ENCODE results near the gene ID1. TPM values are rescaled to one million over a fixed set of nuclear protein-coding genes. Genes with fewer than 3 reads are reported as not detected.

The ID1 gene
- total RNA-seq, 1 experiment from 2014 or later: 88.8 TPM

- peaks cover 38% of the 10 kb centered on the region for H3K4me1 Mint-ChIP-seq
- H3K9me3 Mint-ChIP-seq: no peaks in the 10 kb centered on the region
- CTCF ChIA-PET: interaction anchor here (0.9 to 5.7 kb wide), 14 partner anchors 8 to 421 kb away, joined by 3 to 62 read pairs (median 5); partner anchors contain the start of gene ID1
- no peak overlapping the region for H3K4me3 Mint-ChIP-seq
- POLR2A ChIA-PET: interaction anchor here (2.0 to 2.9 kb wide), 2 partner anchors 12 to 24 kb away, joined by 12 to 19 read pairs; no protein-coding TSS in a partner anchor
- DNase-seq (ENCODE audit: low spot score) (no peak), ATAC-seq (no peak)
- H3K27ac Mint-ChIP-seq: peak overlapping the region; percentile 60
- no peaks in the 10 kb centered on the region for H3K36me3 Mint-ChIP-seq
- TF ChIP-seq STAT6 (CRISPR knock-in tag; conservative IDR thresholded peaks at IDR 0.05; ENCODE audit: low read depth) (no peak), GTF2I (CRISPR knock-in tag; conservative IDR thresholded peaks at IDR 0.05) (0 out of 2 replicates have a peak, but pooled peaks have one; percentile 75)
- H3K27me3 Mint-ChIP-seq (ENCODE audit: low read depth): no peaks in the 10 kb centered on the region
Measured at GRCh38 chr20:31596831-31597480, 8.1 kb upstream of the ID1 start.

GRCh38 chr20:31597481-31597855 is 7.6 kb upstream of the ID1 start:
- CTCF ChIA-PET: interaction anchor here (1.0 to 5.7 kb wide), 11 partner anchors 8 to 126 kb away, joined by 3 to 62 read pairs (median 6); partner anchors contain the start of gene ID1
- no peak overlapping the region for H3K4me3 Mint-ChIP-seq
- H3K27me3 Mint-ChIP-seq (ENCODE audit: low read depth): no peaks in the 10 kb centered on the region
- ATAC-seq (no peak), DNase-seq (ENCODE audit: low spot score) (no peak)
- H3K4me1 Mint-ChIP-seq: peaks cover 40% of the 10 kb centered on the region
- POLR2A ChIA-PET: interaction anchor here (2.0 kb wide), 1 partner anchor 11 kb away, joined by 19 read pairs; no protein-coding TSS in a partner anchor
- H3K9me3 Mint-ChIP-seq: no peaks in the 10 kb centered on the region
- no peak overlapping the region for H3K27ac Mint-ChIP-seq
- no peaks in the 10 kb centered on the region for H3K36me3 Mint-ChIP-seq
- peak; percentile 84; the same call in 1 of the 2 replicates for TF ChIP-seq ZNF121 (CRISPR knock-in tag; IDR thresholded peaks at IDR 0.05)
- TF ChIP-seq E2F1 (CRISPR knock-in tag; IDR thresholded peaks at IDR 0.05): no peak

- CTCF ChIA-PET: interaction anchor here (0.8 to 17.0 kb wide), 4 partner anchors 10 to 42 kb away, joined by 3 to 927 read pairs (median 25); no protein-coding TSS in a partner anchor
- no peak overlapping the region for H3K4me3 Mint-ChIP-seq
- ATAC-seq: no peak
Measured at GRCh38 chr20:31602431-31602778, 2.7 kb upstream of the ID1 start.

GRCh38 chr20:31602779-31603441 is 2.2 kb upstream of the ID1 start:
- POLR2A ChIA-PET: interaction anchor here (0.6 to 6.4 kb wide), 3 partner anchors 10 to 30 kb away, joined by 3 to 73 read pairs (median 9); no protein-coding TSS in a partner anchor
- H3K4me1 Mint-ChIP-seq: peaks cover 33% of the 10 kb centered on the region
- TF ChIP-seq ZBTB43 (CRISPR knock-in tag; IDR thresholded peaks at IDR 0.05) (0 out of 2 replicates have a peak, but pooled peaks have one; percentile 24), ZNF425 (CRISPR knock-in tag; conservative IDR thresholded peaks at IDR 0.05) (no peak)
- ATAC-seq (no peak), DNase-seq (ENCODE audit: low spot score) (no peak)
- peaks cover 2% of the 10 kb centered on the region; the same call in 1 of the 2 replicates for H3K27me3 Mint-ChIP-seq (ENCODE audit: low read depth)
- H3K27ac Mint-ChIP-seq: peak overlapping the region; percentile 96
- CTCF ChIA-PET: interaction anchor here (0.8 to 17.0 kb wide), 4 partner anchors 10 to 43 kb away, joined by 3 to 927 read pairs (median 25); no protein-coding TSS in a partner anchor
- peaks cover 8% of the 10 kb centered on the region for H3K36me3 Mint-ChIP-seq
- no peaks in the 10 kb centered on the region for H3K9me3 Mint-ChIP-seq
- H3K4me3 Mint-ChIP-seq: peak overlapping the region; percentile 26; the same call in 1 of the 2 replicates

More at GRCh38 chr20:31602431-31602778, 2.7 kb upstream of the ID1 start:
- H3K36me3 Mint-ChIP-seq: peaks cover 8% of the 10 kb centered on the region
- no peak for DNase-seq (ENCODE audit: low spot score)
- H3K9me3 Mint-ChIP-seq: no peaks in the 10 kb centered on the region
- H3K27ac Mint-ChIP-seq: peak overlapping the region; percentile 96
- H3K4me1 Mint-ChIP-seq: peaks cover 28% of the 10 kb centered on the region
- POLR2A ChIA-PET: interaction anchor here (3.0 kb wide), 1 partner anchor 10 kb away, joined by 9 read pairs; no protein-coding TSS in a partner anchor
- no peak for TF ChIP-seq USF2 (CRISPR knock-in tag; IDR thresholded peaks at IDR 0.05)
- H3K27me3 Mint-ChIP-seq (ENCODE audit: low read depth): peaks cover 2% of the 10 kb centered on the region; the same call in 1 of the 2 replicates

All from WTC11 (cell line).